OCI-LY3 (cell line): ENCODE measurements around the gene PRPF6.

Experiments
- H2AFZ ChIP-seq: fragments of 200-600, 300-600 bp; shearing (Covaris generic); 2 replicates; pipeline ENCODE4 v1.6.0; 2014; ENCODE audit warnings: antibody characterized with exemption, low read depth, low read length
- H3K27ac ChIP-seq: fragments of 200-600, 300-600 bp; sonication (generic); 2 replicates; pipeline ENCODE4 v1.5.1; 2014; ENCODE audit warnings: mild to moderate bottlenecking, low read length, moderate library complexity, mixed read lengths
- H3K27me3 ChIP-seq: fragments of 200-600, 300-600 bp; sonication (generic); 2 replicates; pipeline ENCODE4 v1.6.1; 2014; ENCODE audit warnings: low read depth, low read length, mixed read lengths
- H3K36me3 ChIP-seq: fragments of 200-600, 300-600 bp; sonication (generic); replicated peaks from 2 replicates; pipeline ENCODE3; 2014; ENCODE audit warnings: low read depth, low read length, mixed read lengths
- H3K4me1 ChIP-seq: fragments of 300-600, 200-600 bp; sonication (generic); 2 replicates; pipeline ENCODE4 v1.6.1; 2014; ENCODE audit warnings: low read length, mixed read lengths
- H3K4me2 ChIP-seq: fragments of 200-600, 300-600 bp; sonication (generic); 2 replicates; pipeline ENCODE4 v1.6.1; 2014; ENCODE audit warnings: low read length, mixed read lengths
- H3K4me3 ChIP-seq: fragments of 300-600, 200-600 bp; sonication (generic); 2 replicates; pipeline ENCODE4 v1.5.1; 2014; ENCODE audit warnings: antibody characterized with exemption, mild to moderate bottlenecking, low read length, moderate library complexity
- H3K79me2 ChIP-seq: fragments of 300-600, 200-600 bp; shearing (Covaris generic); 2 replicates; pipeline ENCODE4 v1.6.1; 2014; ENCODE audit warnings: mild to moderate bottlenecking, low read length, mixed read lengths
- H3K9ac ChIP-seq: fragments of 300-600, 200-600 bp; shearing (Covaris generic); 2 replicates; pipeline ENCODE4 v1.6.0; 2014; ENCODE audit warnings: mild to moderate bottlenecking, low read length, moderate library complexity
- H3K9me3 ChIP-seq: fragments of 200-600, 300-600 bp; shearing (Covaris generic); 2 replicates; pipeline ENCODE4 v1.6.1; 2014; ENCODE audit warnings: low read length, mixed read lengths; ENCODE audit not compliant: insufficient read depth
- H4K20me1 ChIP-seq: fragments of 200-600, 300-600 bp; sonication (generic); 2 replicates; pipeline ENCODE4 v1.6.1; 2016; ENCODE audit warnings: low read length, mixed read lengths; ENCODE audit not compliant: insufficient read depth
- EZH2phosphoT487 ChIP-seq: fragments of 200-600 bp; shearing (Covaris generic); IDR thresholded peaks from 2 replicates; pipeline ENCODE4 v1.6.1; 2018; ENCODE audit warnings: antibody characterized with exemption, mixed run types, low read depth
- TF ChIP-seq, protein P1 (sequence below): fragments of 200-600, 300-600 bp; sonication (generic); IDR thresholded peaks from 2 replicates; pipeline ENCODE4 v1.5.1; 2014; ENCODE audit warnings: antibody characterized with exemption, low read length, low read depth

The PRPF6 gene

DNA sequence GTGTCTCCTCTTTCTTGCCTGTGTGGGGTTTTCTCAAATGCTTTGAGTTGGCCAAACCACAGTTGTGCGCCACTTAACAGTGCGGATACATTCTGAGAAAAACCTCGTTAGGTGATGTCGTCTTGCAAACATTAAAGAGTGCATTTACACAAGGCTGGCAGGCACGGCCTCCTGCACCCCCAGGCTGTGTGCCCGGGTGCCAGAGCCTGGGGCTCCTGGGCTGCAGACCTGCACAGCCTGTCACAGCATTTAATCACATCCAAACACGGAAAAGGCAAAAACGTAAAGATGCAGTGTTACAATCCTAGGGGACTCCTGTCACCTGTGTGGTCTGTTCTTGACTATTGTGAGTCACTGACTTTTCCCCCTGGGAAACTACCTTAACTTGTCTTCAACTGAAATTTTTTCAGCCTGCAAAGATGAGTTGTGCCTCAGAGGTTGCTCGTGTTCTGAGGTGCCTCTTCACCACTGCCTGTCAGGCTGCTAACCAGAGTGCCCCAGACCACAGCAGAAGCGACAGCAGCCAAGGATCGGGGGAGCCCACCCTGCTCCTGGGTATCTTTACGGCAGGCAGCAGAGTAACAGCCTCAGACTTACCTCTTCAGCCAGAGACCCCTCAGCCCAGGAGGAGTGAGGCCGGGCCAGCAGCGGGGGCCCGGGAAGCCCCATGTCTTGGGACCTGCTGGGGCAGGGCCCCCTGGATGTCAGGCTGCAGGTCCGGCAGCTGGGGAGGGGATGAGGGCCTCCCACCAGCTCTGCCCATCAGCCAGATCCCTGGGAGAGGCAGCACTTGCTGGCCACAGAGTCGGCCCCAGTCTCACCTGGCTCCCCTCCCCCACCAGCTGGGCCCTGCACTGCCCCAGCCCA lies 54.4 kb downstream of the PRPF6 start:
- Histone ChIP-seq H2AFZ (no peak overlapping the region), H3K9me3 (no peaks in the 10 kb centered on the region), H3K9ac (no peak overlapping the region), H3K4me2 (no peak overlapping the region), H3K4me1 (peaks cover 37% of the 10 kb centered on the region), H3K36me3 (peaks cover 12% of the 10 kb centered on the region), H4K20me1 (no peaks in the 10 kb centered on the region), H3K27me3 (no peaks in the 10 kb centered on the region), H3K79me2 (no peaks in the 10 kb centered on the region), H3K4me3 (no peak overlapping the region), H3K27ac (no peak overlapping the region)
- TF ChIP-seq, protein P1, sequence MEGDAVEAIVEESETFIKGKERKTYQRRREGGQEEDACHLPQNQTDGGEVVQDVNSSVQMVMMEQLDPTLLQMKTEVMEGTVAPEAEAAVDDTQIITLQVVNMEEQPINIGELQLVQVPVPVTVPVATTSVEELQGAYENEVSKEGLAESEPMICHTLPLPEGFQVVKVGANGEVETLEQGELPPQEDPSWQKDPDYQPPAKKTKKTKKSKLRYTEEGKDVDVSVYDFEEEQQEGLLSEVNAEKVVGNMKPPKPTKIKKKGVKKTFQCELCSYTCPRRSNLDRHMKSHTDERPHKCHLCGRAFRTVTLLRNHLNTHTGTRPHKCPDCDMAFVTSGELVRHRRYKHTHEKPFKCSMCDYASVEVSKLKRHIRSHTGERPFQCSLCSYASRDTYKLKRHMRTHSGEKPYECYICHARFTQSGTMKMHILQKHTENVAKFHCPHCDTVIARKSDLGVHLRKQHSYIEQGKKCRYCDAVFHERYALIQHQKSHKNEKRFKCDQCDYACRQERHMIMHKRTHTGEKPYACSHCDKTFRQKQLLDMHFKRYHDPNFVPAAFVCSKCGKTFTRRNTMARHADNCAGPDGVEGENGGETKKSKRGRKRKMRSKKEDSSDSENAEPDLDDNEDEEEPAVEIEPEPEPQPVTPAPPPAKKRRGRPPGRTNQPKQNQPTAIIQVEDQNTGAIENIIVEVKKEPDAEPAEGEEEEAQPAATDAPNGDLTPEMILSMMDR, result no peak
- no peak for TF ChIP-seq EZH2phosphoT487

DNA sequence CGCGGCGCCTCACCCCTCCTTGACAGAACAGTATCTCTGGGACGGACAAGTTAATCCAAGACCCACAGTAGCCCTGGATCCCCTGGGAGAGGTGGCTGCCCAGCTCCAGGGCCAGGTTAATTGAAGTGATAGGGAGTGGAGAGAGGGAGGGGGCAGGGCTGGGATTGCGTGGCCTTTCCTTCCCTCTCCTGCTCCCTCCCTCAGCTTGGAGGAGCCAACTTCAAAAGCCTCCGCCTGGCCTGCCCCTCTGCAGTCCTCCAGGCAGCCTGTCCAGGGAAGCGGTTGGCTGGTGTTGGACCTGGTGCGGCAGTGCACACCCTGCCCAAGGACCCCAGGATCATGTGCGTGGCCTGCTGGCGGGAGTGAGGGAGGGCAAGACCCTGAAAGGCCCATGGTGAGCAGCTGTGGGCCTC lies 55.0 kb downstream of the PRPF6 start, which contains the start of gene C20orf204:
Gene C20orf204, plus strand, starts transcription at position 250 of the 413 bp plus-strand sequence. Its CDS starts 142 bp downstream, at position 392.
- Histone ChIP-seq H4K20me1 (no peaks in the 10 kb centered on the region), H2AFZ (no peak within 1 kb of the TSS), H3K27me3 (no peaks in the 10 kb centered on the region), H3K4me2 (peak within 1 kb of the TSS; percentile 34), H3K79me2 (no peaks in the 10 kb centered on the region), H3K36me3 (peaks cover 7% of the 10 kb centered on the region), H3K9ac (peak within 1 kb of the TSS; percentile 1; the same call in 1 of the 2 replicates), H3K27ac (peak within 1 kb of the TSS; percentile 41), H3K4me1 (peaks cover 43% of the 10 kb centered on the region), H3K4me3 (peak within 1 kb of the TSS; percentile 0; the same call in 1 of the 2 replicates), H3K9me3 (no peaks in the 10 kb centered on the region)
- TF ChIP-seq, protein P1, result no peak
- TF ChIP-seq EZH2phosphoT487, result no peak

DNA sequence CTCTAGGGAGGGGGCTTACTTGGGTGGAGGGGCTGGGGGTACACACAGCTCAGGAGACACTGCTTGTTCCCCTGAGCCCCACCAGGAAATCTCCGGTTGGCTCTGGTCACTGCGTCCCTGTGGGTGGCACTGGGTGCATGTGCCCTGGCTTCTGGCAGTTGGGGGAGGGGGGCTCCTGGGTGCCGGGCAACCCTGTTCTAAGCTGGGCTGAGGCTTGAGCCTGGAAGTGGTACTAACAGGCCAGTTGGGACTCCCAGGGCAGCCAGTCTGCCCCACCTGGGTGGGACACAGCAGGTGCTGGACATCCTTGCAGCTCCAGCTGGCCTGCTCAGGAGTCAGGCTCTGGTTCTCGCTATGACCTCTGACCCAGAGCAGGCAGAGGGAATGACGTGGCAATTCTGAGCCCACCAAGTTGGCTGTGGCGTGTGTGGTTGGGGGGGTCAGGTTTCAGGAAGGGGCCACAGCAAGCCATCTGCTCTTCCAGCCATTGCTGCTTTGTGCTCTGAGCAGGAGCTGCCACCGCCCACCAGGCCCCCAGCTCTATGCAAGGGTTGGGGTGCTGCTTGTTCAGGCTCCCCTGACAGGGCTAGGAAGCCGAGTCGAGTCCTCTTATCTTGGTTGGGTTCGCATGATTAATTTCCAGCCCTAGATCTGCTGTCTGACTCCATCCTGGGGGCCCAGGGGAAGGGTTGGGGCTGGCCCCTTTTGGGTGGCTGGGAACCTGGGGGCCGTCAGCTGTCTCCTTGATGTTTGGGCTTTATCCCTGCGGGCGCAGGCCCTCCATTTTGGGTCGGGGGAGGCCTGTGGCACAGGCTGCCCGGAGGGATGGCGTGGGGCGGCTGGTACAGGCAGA lies 55.6 kb downstream of the PRPF6 start:
- Histone ChIP-seq H3K9me3 (no peaks in the 10 kb centered on the region), H3K4me2 (peak overlapping the region; percentile 34), H2AFZ (no peak overlapping the region), H3K4me3 (peak overlapping the region; percentile 0; the same call in 1 of the 2 replicates), H4K20me1 (no peaks in the 10 kb centered on the region), H3K4me1 (peaks cover 50% of the 10 kb centered on the region), H3K79me2 (no peaks in the 10 kb centered on the region), H3K27me3 (no peaks in the 10 kb centered on the region), H3K9ac (peak overlapping the region; percentile 1; the same call in 1 of the 2 replicates), H3K27ac (peak overlapping the region; percentile 41), H3K36me3 (peaks cover 6% of the 10 kb centered on the region)
- no peak for TF ChIP-seq EZH2phosphoT487
- TF ChIP-seq, protein P1, result no peak

DNA sequence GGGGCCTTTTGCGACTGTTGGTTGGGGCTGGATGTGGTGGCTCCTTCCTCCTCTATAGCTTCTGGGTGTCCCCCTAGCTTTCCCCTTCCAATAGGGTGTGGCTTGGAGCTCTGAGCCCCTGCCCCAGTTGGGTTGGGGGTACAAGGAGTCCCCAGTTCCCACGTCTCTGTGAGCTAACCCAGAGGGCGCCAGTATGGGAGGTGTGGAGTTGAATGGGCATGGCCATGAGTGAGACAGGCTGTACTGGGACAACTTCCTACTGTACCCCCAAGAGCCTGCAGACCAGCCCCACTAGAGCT lies 56.2 kb downstream of the PRPF6 start:
- peak overlapping the region; percentile 34 for H3K4me2 ChIP-seq
- H3K36me3 ChIP-seq, result peaks cover 5% of the 10 kb centered on the region
- no peaks in the 10 kb centered on the region for H3K27me3 ChIP-seq
- H3K79me2 ChIP-seq, result no peaks in the 10 kb centered on the region
- H2AFZ ChIP-seq, result no peak overlapping the region
- no peaks in the 10 kb centered on the region for H3K9me3 ChIP-seq
- TF ChIP-seq EZH2phosphoT487, result no peak
- TF ChIP-seq, protein P1, result no peak
- peak overlapping the region; percentile 0; the same call in 1 of the 2 replicates for H3K4me3 ChIP-seq
- peak overlapping the region; percentile 41 for H3K27ac ChIP-seq
- no peaks in the 10 kb centered on the region for H4K20me1 ChIP-seq
- H3K9ac ChIP-seq, result peak overlapping the region; percentile 1; the same call in 1 of the 2 replicates
- peaks cover 53% of the 10 kb centered on the region for H3K4me1 ChIP-seq
